ENCODE data around the gene CARD11.
"Not testable (repeated sequence)": the region's sequence is repeated elsewhere in the genome, so short reads cannot be mapped to it uniquely, and the experiment has no call there.

DNA sequence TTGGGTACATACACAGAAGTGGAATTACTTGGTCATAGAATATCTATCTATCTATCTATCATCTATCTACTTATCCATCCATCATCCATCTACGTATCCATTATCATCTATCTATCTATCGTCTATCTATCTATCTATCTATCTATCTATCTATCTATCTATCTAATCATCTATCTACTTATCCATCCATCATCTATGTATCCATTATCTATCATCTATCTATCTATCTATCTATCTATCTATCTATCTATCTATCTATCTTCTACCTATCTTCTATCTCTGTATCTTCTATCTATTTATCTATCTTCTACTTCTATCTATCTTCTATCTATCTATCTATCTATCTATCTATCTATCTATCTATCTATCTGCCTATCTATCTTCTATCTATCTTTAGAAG lies 123.2 kb downstream of the CARD11 start:
- TF ChIP-seq, protein P1, sequence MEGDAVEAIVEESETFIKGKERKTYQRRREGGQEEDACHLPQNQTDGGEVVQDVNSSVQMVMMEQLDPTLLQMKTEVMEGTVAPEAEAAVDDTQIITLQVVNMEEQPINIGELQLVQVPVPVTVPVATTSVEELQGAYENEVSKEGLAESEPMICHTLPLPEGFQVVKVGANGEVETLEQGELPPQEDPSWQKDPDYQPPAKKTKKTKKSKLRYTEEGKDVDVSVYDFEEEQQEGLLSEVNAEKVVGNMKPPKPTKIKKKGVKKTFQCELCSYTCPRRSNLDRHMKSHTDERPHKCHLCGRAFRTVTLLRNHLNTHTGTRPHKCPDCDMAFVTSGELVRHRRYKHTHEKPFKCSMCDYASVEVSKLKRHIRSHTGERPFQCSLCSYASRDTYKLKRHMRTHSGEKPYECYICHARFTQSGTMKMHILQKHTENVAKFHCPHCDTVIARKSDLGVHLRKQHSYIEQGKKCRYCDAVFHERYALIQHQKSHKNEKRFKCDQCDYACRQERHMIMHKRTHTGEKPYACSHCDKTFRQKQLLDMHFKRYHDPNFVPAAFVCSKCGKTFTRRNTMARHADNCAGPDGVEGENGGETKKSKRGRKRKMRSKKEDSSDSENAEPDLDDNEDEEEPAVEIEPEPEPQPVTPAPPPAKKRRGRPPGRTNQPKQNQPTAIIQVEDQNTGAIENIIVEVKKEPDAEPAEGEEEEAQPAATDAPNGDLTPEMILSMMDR (IDR thresholded peaks at IDR 0.05) = not testable (repeated sequence)
- not testable (repeated sequence) for TF ChIP-seq POLR2A (IDR thresholded peaks at IDR 0.05; ENCODE audit: low read depth); POLR2AphosphoS5 (IDR thresholded peaks at IDR 0.05)

All from esophagus muscularis mucosa (tissue), 3 donors.